ENCODE data around the gene ELAC2. TPM values are rescaled to one million over a fixed set of nuclear protein-coding genes. Genes with fewer than 3 reads are reported as not detected.

ELAC2 gene
- total and polyA plus RNA-seq, 2 donors (not counting 1 experiment from before 2014, with no cell fraction given) = 36.9 to 47.2 TPM

- no peaks in the 10 kb centered on the region for H3K27me3 ChIP-seq (ENCODE audit: control insufficient read depth, insufficient read depth, low read length)
- H3K9ac ChIP-seq (ENCODE audit: insufficient read depth, low read length) = no peak overlapping the region
- no peaks in the 10 kb centered on the region for H3K79me2 ChIP-seq (ENCODE audit: control insufficient read depth, insufficient read depth, low read length)
- H3K4me1 ChIP-seq (ENCODE audit: control insufficient read depth, extremely low read depth, insufficient read depth, low read length) = no peaks in the 10 kb centered on the region
- no peak overlapping the region for H3K4me2 ChIP-seq (ENCODE audit: extremely low read depth, insufficient read depth, low read length)
- no peak overlapping the region for H3K4me3 ChIP-seq (replicated peaks in 1 of 4; ENCODE audit: control extremely low read depth in 1 of 4, insufficient read depth in 1 of 4, low read depth in 3 of 4, low read length in 4 of 4)
- TF ChIP-seq CTCF (conservative IDR thresholded peaks at IDR 0.05 in 1 of 2, IDR thresholded peaks at IDR 0.05 in 1 of 2; ENCODE audit: low read depth in 1 of 2, low read length in 2 of 2) (no peak), EZH2 (IDR thresholded peaks at IDR 0.05; ENCODE audit: low read length, missing control alignments) (no peak)
- no peaks in the 10 kb centered on the region for H3K36me3 ChIP-seq (ENCODE audit: control insufficient read depth, insufficient read depth, low read length)
- no peak for DNase-seq (ENCODE audit: low read depth in 2 of 2)
- H3K27ac ChIP-seq (ENCODE audit: insufficient read depth, low read length) = no peak overlapping the region
- no peaks in the 10 kb centered on the region for H4K20me1 ChIP-seq (ENCODE audit: control insufficient read depth, extremely low read depth, insufficient read depth, low read length)
- H2AFZ ChIP-seq (ENCODE audit: low read length) = no peak overlapping the region
- no peaks in the 10 kb centered on the region for H3K9me3 ChIP-seq (ENCODE audit: control insufficient read depth, insufficient read depth, low read depth, low read length)
Observed at GRCh38 chr17:12961655-12962054, 56.2 kb downstream of the ELAC2 start.

- peak; percentile 29 to 79 for DNase-seq (ENCODE audit: low read depth in 2 of 2)
- H3K27ac ChIP-seq (ENCODE audit: insufficient read depth, low read length) = no peak overlapping the region
- H3K4me2 ChIP-seq (ENCODE audit: extremely low read depth, insufficient read depth, low read length) = no peak overlapping the region
- no peak overlapping the region for H3K9ac ChIP-seq (ENCODE audit: insufficient read depth, low read length)
- H3K27me3 ChIP-seq (ENCODE audit: control insufficient read depth, insufficient read depth, low read length) = no peaks in the 10 kb centered on the region
- H3K79me2 ChIP-seq (ENCODE audit: control insufficient read depth, insufficient read depth, low read length) = no peaks in the 10 kb centered on the region
- no peaks in the 10 kb centered on the region for H3K4me1 ChIP-seq (ENCODE audit: control insufficient read depth, extremely low read depth, insufficient read depth, low read length)
- no peak overlapping the region for H3K4me3 ChIP-seq (replicated peaks in 1 of 4; ENCODE audit: control extremely low read depth in 1 of 4, insufficient read depth in 1 of 4, low read depth in 3 of 4, low read length in 4 of 4)
- no peak for TF ChIP-seq CTCF (conservative IDR thresholded peaks at IDR 0.05 in 1 of 2, IDR thresholded peaks at IDR 0.05 in 1 of 2; ENCODE audit: low read depth in 1 of 2, low read length in 2 of 2)
- TF ChIP-seq EZH2 (IDR thresholded peaks at IDR 0.05; ENCODE audit: low read length, missing control alignments) = no peak
- H4K20me1 ChIP-seq (ENCODE audit: control insufficient read depth, extremely low read depth, insufficient read depth, low read length) = no peaks in the 10 kb centered on the region
- H3K9me3 ChIP-seq (ENCODE audit: control insufficient read depth, insufficient read depth, low read depth, low read length) = no peaks in the 10 kb centered on the region
- H2AFZ ChIP-seq (ENCODE audit: low read length) = no peak overlapping the region
- no peaks in the 10 kb centered on the region for H3K36me3 ChIP-seq (ENCODE audit: control insufficient read depth, insufficient read depth, low read length)
Observed at GRCh38 chr17:12959441-12959840, 58.4 kb downstream of the ELAC2 start.

GRCh38 chr17:12958786-12959185 is 59.0 kb downstream of the ELAC2 start:
- TF ChIP-seq CTCF (conservative IDR thresholded peaks at IDR 0.05 in 1 of 2, IDR thresholded peaks at IDR 0.05 in 1 of 2; ENCODE audit: low read depth in 1 of 2, low read length in 2 of 2) = no peak
- no peak for TF ChIP-seq EZH2 (IDR thresholded peaks at IDR 0.05; ENCODE audit: low read length, missing control alignments)
- Histone ChIP-seq H3K9me3 (ENCODE audit: control insufficient read depth, insufficient read depth, low read depth, low read length) (no peaks in the 10 kb centered on the region), H3K27me3 (ENCODE audit: control insufficient read depth, insufficient read depth, low read length) (no peaks in the 10 kb centered on the region), H3K4me2 (ENCODE audit: extremely low read depth, insufficient read depth, low read length) (no peak overlapping the region), H3K27ac (ENCODE audit: insufficient read depth, low read length) (no peak overlapping the region), H3K9ac (ENCODE audit: insufficient read depth, low read length) (no peak overlapping the region), H3K36me3 (ENCODE audit: control insufficient read depth, insufficient read depth, low read length) (no peaks in the 10 kb centered on the region), H3K4me1 (ENCODE audit: control insufficient read depth, extremely low read depth, insufficient read depth, low read length) (no peaks in the 10 kb centered on the region), H2AFZ (ENCODE audit: low read length) (no peak overlapping the region), H3K79me2 (ENCODE audit: control insufficient read depth, insufficient read depth, low read length) (no peaks in the 10 kb centered on the region), H3K4me3 (replicated peaks in 1 of 4; ENCODE audit: control extremely low read depth in 1 of 4, insufficient read depth in 1 of 4, low read depth in 3 of 4, low read length in 4 of 4) (no peak overlapping the region), H4K20me1 (ENCODE audit: control insufficient read depth, extremely low read depth, insufficient read depth, low read length) (no peaks in the 10 kb centered on the region)
- DNase-seq (ENCODE audit: low read depth in 2 of 2) = peak in 1 of 2 donors; percentile 51

All from fibroblast of lung (primary cell).